ENCODE results near the gene TTC24. TPM values are rescaled to one million over a fixed set of nuclear protein-coding genes. Genes with fewer than 3 reads are reported as not detected.

Gene TTC24
- total RNA-seq = not detected
- long read RNA-seq = 0 reads

DNA sequence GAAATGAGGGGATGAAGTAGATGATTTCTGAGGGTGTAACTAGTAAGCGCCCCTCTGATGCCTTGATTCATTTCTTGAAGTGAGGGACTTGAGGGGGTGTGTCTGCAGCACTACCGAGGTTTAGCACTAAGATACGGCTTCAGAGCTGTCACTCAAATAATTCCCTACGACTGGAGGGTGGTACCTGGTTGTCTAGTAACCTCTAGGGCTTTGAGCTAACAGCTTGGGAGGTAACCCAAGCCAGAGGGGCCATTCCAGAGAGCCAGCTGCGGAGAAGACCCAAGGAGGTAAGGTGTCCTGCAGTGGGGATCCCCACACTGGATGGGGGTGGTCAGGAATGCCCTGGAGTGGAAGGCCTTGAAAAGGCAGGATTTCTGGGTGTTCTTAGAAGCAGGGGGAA lies at the start of gene TTC24:
Gene TTC24 (plus strand): TSS at position 252 of the 400 bp plus-strand sequence. CDS start 1,642 bp downstream, outside the sequence.
- no peak within 1 kb of the TSS for H3K27ac ChIP-seq
- intact Hi-C loops (cut with DNase I) = no loop called here
- TF ChIP-seq, protein P1, sequence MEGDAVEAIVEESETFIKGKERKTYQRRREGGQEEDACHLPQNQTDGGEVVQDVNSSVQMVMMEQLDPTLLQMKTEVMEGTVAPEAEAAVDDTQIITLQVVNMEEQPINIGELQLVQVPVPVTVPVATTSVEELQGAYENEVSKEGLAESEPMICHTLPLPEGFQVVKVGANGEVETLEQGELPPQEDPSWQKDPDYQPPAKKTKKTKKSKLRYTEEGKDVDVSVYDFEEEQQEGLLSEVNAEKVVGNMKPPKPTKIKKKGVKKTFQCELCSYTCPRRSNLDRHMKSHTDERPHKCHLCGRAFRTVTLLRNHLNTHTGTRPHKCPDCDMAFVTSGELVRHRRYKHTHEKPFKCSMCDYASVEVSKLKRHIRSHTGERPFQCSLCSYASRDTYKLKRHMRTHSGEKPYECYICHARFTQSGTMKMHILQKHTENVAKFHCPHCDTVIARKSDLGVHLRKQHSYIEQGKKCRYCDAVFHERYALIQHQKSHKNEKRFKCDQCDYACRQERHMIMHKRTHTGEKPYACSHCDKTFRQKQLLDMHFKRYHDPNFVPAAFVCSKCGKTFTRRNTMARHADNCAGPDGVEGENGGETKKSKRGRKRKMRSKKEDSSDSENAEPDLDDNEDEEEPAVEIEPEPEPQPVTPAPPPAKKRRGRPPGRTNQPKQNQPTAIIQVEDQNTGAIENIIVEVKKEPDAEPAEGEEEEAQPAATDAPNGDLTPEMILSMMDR (IDR thresholded peaks at IDR 0.05) = no peak
- H3K4me3 ChIP-seq = no peak within 1 kb of the TSS
- no peaks in the 10 kb centered on the region for H3K4me1 ChIP-seq
- H3K36me3 ChIP-seq = no peaks in the 10 kb centered on the region
- ATAC-seq (no peak), DNase-seq (no peak)
- H3K27me3 ChIP-seq (ENCODE audit: low read depth) = no peaks in the 10 kb centered on the region
- H3K9me3 ChIP-seq = no peaks in the 10 kb centered on the region

DNA sequence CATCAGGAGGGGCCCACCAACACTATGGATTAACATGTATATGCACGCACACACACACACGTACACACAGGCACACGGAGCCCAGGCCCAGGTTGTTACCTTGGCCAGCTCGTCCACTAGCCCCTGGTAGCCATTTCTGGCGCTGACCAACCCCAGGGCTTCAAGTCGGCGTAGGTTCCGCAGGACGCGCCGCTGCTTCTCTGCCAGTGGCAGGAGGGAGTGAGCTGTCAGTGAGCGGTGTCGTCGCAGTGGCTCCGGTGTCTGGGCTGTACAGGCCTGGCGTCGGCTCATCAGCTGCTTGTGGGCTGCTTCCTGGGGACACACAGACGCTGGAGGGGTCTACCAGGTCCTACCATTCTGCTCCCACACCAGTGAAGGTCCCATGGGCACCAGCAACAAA lies 49.5 kb upstream of the TTC24 start:
- no peak overlapping the region for H3K27ac ChIP-seq
- TF ChIP-seq, protein P1 (IDR thresholded peaks at IDR 0.05) = no peak

DNA sequence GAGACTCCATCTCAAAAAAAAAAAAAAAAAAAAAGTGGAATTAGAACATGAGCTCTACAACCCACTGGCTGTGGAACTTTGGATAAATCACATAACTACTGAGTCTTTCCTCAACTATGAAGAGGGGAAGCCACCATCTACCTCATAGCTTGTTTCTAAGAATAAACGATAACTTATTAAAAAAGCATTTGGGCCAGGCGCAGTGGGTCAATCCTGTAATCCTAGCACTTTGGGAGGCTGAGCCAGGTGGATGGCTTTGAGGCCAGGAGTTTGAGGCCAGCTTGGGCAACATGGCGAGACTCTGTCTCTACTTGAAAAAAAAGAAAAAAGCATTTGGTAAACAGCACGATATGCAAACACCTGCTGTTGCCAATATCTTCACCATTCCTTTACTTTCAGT lies 47.1 kb upstream of the TTC24 start:
- no peaks in the 10 kb centered on the region for H3K36me3 ChIP-seq
- TF ChIP-seq, protein P1 (IDR thresholded peaks at IDR 0.05) = no peak
- intact Hi-C loops (cut with DNase I) = no loop called here
- H3K4me1 ChIP-seq = peaks cover 5% of the 10 kb centered on the region
- ATAC-seq = no peak
- no peaks in the 10 kb centered on the region for H3K27me3 ChIP-seq (ENCODE audit: low read depth)
- no peaks in the 10 kb centered on the region for H3K9me3 ChIP-seq
- H3K4me3 ChIP-seq = no peak overlapping the region
- DNase-seq = no peak
- no peak overlapping the region for H3K27ac ChIP-seq

More for the DNA sequence above, 49.5 kb upstream of the TTC24 start:
- no peaks in the 10 kb centered on the region for H3K36me3 ChIP-seq
- DNase-seq (no peak), ATAC-seq (no peak)
- no peaks in the 10 kb centered on the region for H3K9me3 ChIP-seq
- intact Hi-C loops (cut with DNase I) = no loop called here
- no peaks in the 10 kb centered on the region for H3K27me3 ChIP-seq (ENCODE audit: low read depth)
- H3K4me1 ChIP-seq = peaks cover 12% of the 10 kb centered on the region
- no peak overlapping the region for H3K4me3 ChIP-seq

DNA sequence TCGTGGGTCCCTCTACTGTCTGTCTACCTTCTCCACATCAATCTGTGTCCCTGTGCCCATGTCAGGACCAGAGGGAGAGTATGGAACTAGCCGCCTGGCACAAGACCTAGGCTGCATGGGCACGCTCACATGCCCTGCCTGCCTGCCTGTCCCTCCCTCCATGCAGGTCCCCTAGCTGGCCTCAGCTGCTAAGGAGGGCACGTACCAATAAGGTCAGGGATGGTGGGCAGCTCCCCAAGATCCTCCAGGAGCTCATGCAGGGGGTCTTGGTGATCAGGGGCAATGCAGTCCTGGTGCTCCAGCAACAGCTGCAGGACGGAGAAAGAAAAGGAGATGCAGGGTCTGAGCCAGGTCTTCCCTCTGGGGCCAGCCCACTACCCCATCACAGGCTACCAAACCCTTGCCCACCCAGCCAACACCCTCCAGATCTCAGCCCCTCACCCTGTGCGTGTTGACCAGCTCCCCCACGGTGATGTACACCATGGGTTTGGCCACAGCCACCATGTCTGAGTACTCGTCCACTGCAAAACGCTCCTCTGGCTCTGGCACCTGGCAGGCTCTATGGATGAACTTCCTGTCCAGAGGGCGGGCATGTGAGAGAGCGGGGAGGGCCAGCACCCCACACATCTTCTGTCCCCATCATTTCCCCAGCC lies 45.8 kb upstream of the TTC24 start:
- H3K27ac ChIP-seq = no peak overlapping the region

DNA sequence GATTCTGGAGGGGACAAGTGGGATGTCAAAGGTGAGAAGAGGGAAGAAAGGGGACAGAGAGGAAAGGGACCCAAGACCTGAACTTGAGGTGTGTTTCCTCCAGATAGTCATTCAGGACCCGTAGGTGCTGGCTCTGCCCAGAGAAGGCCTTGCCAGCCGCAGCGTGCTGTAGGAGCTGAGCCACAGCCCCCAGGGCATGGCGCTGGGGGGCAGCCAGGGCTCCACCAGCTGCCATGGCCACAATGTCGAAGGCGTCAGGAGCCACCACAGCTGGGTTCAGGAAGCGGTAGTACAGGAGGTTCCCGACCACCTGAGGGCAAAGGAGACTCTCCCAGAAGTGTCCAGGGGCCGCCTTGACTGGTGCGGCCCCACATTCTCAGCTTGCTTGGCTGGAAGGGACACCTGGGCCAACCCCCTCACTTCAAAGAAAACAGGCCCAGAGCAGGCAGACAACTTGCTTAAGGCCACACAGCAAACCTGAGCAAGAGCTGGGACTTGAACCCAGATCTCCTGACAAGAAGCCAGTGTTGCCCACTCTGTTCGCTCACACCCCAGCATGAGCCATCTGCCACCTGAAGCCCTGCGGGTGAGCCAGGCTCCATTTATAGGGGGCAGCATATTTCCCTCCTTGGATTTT lies 45.0 kb upstream of the TTC24 start:
- Histone ChIP-seq H3K4me3 (no peak overlapping the region), H3K4me1 (no peaks in the 10 kb centered on the region), H3K27ac (no peak overlapping the region), H3K9me3 (no peaks in the 10 kb centered on the region), H3K27me3 (ENCODE audit: low read depth) (no peaks in the 10 kb centered on the region), H3K36me3 (no peaks in the 10 kb centered on the region)
- DNase-seq = no peak
- no peak for ATAC-seq
- intact Hi-C loops (cut with DNase I) = no loop called here
- TF ChIP-seq, protein P1 (IDR thresholded peaks at IDR 0.05) = no peak

More for the DNA sequence above, 45.8 kb upstream of the TTC24 start:
- DNase-seq = no peak
- intact Hi-C loops (cut with DNase I) = no loop called here
- no peaks in the 10 kb centered on the region for H3K36me3 ChIP-seq
- no peak overlapping the region for H3K4me3 ChIP-seq
- no peaks in the 10 kb centered on the region for H3K27me3 ChIP-seq (ENCODE audit: low read depth)
- no peaks in the 10 kb centered on the region for H3K9me3 ChIP-seq
- ATAC-seq = no peak
- TF ChIP-seq, protein P1 (IDR thresholded peaks at IDR 0.05) = no peak
- no peaks in the 10 kb centered on the region for H3K4me1 ChIP-seq
